NCI-H1417 (cell line): Measurements from ENCODE around the gene CFAP73.
A peak's percentile ranks its signal among the peaks of the same experiment; 100 is the strongest.
"Not testable (repeated sequence)": the region's sequence is repeated elsewhere in the genome, so short reads cannot be mapped to it uniquely, and the experiment has no call there.

Source experiments
- DNase-seq, 3 experiments: peaks; one replicate each; lab custom pipeline; 2025; lab: John Stamatoyannopoulos, UW

CFAP73 gene

DNA sequence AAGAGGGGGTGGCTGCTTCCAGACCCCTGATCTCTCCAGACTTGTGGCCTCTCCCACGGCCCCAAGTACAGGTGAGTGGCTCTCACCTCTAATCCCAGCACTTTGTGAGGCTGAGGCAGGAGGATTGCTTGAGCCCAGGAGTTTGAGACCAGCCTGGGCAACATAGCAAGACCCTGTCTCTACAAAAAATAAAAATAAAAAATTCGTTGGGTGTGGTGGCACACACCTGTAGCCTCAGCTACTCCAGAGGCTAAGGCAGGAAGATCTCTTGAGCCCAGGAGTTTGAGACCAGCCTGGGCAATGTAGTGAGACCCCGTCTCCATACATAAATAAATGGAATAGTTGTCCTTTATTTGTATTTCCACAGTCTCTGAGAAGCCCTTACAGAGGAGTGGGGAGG lies 7.8 kb upstream of the CFAP73 start:
- not testable (repeated sequence) for DNase-seq

DNA sequence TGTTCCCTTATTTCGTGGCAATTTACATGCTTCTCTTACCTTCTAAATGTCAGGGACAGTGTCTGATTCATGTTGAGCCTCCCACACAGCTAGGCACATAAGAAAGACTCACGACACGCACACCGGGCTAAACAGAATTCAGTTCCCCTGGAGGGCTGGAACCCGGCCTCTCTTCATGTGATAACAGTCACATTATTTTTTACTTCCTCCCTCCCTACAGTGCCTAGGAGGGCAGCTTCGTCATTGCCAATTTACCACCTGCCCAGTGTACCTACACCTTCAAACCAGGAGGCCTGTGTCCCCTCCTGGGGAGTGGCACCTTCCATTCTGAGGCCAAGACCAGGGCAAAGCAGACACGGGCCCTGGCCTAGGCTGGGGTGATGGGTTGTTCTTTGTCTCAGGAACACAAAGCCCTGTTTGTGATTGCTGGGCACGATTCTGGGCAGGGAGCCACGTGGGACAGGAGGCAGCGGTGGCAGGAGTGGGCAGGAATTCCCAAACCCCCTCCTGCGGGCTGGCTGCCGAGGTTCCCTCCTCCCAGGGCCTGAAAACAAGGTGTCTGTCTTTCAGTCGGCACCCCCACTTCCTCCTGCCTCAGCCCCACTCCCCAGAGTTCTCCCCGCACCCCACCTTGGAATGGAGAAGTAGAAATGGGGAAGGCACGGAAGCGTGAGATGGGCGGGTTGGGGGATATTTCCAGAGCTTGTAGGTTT lies 7.2 kb upstream of the CFAP73 start:
- DNase-seq, result no peak

DNA sequence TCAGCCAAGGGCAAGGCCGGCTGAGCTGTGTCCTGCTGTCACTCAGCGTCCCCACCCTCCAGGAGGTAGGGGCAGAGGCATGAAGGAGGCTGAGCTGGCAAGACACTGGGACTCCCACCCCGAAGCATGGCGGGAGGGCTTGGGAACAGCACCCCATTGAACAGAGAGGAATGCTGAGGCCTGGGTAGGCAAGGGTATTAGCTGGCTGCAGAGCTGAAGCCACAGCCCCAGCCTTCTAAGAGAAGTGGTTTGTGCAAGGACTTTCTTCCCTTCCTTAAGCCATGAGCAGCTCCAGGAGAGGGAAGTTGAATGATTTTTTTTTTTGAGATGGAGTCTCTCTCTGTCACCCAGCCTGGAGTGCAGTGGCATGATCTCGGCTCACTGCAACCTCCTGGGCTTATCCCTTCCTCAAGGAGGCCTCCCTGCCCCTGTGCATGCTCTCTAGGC lies 6.6 kb upstream of the CFAP73 start:
- no peak for DNase-seq

DNA sequence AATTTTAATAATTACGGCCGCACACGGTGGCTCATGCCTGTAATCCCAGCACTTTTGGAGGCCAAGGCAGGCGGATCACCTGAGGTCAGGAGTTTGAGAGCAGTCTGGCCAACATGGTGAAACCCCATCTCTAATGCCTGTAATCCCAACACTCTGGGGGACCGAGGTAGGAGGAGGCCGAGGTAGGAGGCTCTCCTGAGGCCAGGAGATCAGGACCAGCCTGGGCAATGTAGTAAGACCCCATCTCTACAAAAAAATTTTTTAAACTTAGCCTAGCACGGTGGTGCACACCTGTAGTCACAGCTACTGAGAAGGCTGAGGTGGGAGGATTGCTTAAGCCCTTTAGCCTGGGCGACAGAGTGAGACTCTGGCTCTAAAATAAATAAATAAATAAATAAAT lies 5.6 kb upstream of the CFAP73 start:
- no peak for DNase-seq

DNA sequence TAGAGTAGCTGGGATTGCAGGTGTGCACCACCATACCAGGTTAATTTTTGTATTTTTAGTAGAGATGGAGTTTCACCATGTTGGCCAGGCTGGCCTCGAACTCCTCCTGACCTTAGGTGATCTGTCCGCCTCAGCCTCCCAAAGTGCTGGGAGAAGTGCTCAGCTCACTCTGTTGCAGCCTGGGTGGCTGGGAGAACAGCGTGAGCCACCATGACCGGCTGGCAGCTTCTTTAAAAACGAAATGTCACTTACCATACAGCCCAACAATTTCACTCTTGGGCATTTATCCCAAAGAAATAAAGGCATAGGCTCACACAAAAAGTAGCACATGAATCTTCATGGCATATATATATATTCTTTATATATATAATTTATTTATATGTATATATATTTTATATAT lies 4.7 kb upstream of the CFAP73 start:
- no peak for DNase-seq

DNA sequence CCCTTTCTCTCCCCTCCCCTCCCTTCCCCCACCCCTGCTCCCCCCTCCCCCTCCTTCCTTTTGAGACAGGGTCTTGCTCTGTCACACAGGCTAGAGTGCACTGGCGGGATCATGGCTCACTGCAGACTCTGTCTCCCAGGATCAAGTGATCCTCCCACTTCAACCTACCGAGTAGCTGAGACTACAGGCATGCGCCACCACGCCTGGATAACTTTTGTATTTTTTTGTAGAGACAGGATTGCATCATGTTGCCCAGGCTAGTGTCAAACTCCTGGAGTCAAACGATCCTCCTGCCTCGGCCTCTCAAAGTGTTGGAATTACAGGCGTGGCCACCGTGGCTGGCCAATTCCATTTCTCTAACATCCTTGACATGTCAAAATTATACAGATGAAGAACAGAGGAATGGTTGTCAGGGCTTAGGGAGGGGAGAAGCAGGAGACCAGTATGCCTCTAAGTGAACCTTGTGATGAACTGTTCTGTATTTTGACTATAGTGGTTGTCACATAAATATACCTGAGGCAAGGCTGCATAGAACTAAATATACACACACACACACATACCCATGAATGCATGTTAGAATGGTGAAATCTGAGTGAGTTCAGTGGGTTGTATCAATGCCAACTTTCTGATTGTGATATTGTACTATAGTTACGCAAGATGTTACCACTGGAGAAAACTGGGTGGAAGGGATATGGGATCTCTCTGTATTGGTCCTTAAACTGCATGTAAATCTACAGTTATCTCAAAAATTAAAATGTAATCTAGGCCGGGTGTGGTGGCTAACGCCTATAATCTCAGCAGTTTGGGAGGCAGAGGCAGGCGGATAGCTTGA lies 3.6 kb upstream of the CFAP73 start:
- no peak for DNase-seq

DNA sequence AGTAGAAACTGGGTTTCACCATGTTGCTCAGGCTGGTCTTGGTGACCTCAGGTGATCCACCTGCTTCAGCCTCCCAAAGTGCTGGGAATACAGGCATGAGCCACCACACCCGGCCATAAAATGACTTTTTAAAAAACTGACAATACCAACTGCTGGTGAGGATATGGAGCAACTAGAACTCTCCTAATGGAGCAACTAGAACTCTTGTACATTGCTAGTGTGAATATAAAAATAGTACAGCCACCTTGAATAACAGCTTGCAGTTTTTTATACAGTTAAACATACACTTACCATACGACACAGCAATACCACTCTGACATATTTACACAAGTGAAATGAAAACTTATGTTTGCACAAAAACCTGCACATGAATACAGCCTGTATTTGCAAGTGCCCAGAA lies 2.5 kb upstream of the CFAP73 start:
- DNase-seq, result no peak

DNA sequence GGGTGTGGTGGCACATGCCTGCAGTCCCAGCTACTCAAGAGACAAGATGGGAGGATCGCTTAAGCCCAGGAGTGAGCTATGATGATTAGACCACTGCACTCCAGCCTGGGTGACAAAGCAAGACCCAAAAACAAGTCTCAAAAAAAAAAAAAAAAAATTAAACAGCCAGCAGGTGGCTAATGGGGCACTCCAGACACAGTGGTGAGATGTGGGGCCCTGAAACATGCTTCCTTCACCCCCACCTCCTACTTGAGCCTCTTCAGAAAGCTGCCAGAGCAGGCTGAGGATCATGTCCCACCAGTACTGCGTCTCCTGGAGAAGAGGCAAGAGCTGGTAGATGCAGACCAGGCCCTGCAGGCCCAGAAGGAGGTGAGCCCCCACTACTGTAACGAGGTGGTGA lies 2.1 kb downstream of the CFAP73 start:
- no peak for DNase-seq

DNA sequence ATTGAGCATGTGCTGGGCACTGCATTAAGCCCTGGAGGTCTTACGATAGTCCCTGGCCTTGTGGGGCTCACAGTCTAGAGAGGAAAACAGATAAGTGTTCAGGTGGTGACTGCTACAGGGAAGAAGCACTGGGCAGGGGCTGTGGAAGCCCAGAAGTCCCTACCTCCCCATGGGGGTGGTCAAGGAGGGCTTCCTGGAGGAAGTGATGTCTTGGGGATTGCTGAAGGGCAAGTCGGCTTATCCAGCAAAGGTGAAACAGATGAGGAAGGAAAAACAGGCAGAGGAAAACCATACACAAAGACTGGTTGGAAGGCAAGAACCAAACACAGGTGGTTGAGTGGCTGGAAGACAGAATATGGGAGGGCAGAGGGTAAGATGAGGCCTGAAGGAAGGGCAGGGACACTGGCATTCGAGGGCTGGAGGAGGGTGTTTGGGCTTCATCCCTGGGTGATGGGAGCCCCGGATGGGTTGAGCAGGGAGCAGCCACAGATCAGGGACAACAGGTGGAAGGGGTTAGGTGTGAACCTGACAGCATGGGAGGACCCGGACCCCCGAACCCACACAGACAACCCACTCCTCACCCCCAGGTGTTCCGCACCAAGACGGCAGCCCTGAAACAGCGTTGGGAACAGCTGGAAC lies 2.8 kb downstream of the CFAP73 start:
- no peak for DNase-seq

DNA sequence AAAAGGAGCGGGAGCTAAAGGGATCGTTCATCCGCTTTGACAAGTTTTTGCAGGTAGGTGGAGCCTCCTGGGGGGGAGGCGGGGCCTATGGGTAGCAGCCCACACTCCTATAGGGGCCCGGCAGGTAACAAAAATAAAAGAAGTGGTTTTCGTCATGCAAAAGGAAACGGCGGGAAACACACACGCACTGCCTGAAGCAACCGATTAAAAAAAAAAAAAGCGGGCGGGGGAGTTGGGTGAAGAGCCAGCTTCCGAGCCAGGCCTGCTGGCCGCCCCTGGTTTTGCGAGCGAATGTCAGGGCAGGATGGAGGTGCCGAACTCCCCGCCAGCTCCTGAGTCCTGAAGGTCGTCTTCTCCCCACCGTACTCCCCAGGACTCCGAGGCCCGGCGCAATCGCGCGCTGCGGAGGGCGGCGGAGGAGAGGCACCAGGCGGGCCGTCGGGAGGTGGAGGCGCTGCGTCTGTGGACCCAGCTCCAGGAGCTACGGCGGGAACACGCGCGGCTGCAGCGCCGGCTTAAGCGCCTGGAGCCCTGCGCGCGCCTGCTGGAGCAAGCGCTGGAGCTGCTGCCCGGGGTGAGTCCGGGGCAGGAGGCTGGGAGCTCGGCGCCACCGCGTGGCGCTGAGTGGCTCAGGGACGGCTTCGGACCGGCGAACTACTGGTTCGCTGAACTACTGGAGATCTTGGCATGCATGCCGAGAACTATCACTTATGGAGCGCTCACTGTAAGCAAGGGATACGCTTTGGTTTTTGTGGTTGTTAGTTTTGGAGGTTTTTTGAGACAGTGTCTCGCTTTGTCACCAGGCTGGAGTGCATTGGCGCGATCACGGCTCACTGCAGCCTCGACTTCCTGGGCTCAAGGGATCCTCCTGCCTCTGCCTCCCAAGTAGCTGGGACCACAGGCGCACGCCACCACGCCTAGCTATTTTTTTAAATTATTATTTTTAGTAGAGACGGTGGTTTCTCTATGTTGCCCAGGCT lies 3.6 kb downstream of the CFAP73 start:
- peak; percentile 80 to 92 (median 88) for DNase-seq

DNA sequence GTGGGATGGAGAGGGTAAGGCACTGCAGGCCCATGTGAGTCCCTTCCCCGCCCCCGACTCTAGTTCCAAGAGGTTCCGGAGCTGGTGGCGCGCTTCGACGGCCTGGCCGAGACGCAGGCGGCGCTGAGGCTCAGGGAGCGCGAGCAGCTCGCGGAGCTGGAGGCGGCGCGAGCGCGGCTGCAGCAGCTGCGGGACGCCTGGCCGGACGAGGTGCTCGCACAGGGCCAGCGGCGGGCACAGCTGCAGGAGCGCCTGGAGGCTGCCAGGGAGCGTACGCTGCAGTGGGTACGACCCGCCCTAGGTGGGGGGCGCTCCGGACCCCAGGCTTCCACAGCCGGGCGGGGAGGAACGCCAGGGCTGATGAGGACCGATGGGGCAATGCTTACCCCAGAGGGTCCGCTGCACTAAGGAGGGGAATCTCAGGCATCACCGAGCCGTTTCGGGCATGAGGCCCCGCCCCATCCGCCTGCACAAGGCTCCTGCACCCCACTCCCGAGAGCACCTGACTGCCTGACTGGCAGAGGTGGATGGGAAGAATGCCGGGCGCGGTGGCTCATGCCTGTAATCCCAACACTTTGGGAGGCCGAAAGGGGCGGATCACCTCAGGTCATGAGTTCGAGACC lies 4.9 kb downstream of the CFAP73 start:
- DNase-seq, result peak in 2 of 3 experiments; percentile 32 to 46

DNA sequence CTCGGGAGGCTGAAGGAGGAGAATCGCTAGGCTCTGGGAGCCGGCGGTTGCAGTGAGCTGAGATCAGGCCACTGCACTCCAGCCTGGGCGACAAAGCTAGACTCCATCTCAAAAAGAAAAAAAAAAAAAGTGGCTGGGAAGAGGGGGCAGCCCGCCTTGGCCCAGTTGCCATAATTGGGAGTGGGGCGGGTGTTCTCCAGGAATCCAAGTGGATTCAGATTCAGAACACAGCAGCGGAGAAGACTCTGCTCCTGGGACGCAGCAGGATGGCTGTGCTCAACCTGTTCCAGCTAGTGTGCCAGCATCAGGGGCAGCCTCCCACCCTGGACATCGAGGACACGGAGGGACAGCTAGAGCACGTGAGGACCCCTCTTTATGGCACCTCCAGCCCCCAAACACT lies 5.5 kb downstream of the CFAP73 start:
- no peak for DNase-seq

DNA sequence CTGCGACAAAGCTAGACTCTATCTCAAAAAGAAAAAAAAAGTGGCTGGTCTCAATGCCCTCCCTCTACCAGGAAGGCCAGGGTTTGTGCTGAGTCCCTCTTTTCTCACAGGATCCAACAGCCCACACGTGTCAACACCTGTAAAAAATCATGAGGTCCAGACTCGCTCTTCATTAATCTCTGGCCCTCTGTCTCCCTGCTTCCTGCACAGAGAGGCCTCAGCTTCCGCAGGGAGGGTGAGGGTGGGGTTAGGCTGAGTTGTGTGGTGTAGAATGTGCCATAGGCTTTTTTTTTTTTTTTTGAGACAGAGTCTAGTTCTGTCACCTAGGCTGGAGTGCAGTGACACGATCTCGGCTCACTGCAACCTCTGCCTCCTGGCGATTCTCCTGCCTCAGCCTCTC lies 6.1 kb downstream of the CFAP73 start:
- no peak for DNase-seq

DNA sequence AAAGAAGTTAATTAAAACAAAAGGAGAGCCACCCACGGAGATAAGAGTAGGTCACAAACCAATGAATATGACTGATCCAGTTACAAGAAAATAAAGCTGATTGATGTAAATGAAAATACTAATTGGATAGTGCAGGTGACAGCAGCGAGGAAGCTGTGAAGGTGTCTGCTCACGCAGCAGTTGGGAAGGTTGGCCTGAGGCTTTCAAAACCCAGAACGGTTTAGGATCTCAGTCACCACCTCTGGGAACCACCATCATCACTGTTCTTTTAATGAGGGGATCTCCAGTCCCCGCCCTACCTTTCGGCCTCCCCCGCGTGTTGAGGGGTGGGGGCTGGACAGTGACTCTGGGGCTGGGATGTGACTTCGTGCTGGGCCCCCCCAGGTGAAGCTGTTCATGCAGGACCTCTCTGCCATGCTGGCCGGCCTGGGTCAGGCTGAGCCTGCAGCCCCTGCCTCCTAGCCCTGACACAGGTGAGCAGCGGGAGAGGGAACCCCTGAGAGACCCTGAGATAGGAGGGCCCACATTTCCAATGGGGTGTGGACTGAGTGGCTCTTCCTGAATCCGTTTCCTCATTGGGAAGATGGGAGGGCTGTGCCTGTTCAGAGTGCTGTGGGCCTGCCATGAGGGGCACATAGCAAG lies 7.8 kb downstream of the CFAP73 start:
- DNase-seq, result no peak

DNA sequence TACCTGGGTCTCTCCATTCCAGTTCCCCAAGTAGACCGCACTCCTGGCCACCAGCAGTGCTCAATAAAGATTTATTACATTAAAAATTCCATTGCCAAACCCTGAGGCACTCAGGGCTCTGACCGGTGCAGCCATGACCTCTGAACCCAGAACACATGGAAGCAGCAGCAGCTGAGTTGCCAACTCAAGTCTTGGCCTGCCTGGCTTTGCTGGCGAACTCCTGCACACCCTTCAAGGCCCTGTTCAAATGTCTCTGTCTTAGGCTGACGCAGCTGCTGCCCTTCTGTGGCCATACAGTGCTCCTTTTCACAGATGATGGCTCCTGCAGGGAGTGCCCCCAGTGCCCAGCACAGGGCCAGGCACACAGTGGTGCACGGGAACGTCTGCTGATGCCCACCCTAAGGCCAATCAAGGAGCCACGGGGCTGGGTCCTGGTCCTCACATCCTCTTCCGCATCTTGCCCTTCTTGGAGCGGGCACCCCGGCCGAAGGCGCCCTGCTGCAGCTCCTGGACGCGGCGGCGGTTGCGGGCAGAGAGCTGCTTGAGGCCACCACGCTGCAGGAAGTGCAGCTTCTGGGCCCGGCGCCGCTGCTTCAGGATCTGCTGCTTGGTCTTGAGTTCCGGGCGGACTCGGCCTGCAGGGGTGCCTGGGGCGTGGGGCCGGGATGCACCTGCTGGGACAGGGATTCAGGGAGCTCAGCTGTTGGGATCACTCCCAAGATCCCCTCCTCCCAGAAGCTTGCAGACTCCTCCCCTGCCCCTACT lies 9.1 kb downstream of the CFAP73 start:
- no peak for DNase-seq

DNA sequence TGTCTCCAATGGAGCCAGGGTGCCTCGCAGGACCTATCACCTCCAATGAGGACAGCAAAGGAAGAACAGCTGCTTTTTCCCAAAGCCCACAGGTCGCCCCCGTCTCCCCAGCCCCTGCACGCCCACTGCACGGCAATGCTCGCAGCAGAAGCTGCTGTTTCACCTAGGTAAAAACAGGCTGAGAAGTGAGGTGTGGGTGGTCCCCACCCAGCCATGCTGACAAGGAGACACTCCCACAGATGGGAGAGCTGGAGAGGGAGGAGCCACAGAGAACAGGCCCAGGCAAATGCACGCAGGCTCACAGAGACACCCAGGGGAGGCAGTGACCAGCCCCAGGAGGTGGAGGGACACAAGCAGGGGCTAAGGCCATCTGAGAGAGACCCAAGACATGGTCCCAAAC lies 10.4 kb downstream of the CFAP73 start:
- no peak for DNase-seq

DNA sequence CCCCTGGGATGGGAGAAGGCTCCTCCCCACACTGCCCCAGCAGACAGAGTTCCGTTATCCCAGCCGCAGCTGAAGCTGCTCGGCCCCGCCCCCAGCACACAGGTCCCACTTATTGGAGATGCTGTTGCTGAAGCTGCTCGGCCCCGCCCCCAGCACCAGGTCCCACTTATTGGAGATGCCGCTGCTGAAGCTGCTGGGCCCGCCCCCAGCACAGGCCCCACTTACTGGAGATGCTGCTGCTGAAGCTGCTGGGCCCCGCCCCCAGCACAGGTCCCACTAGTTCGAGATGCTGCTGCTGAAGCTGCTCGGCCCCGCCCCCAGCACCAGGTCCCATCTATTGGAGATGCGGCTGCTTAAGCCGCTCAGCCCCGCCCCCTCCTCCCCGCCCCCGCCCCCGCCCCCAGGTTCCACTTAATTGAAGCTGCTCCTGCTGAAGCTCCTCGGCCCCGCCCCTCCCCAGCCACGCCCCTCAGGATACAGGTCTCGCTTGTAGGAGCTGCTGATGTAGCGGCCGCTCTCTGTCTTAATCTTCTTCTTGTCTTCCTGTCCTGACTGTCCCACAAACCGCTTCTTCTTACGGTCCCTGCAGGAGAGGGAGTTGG lies 12.0 kb downstream of the CFAP73 start:
- DNase-seq, result peak; percentile 39 to 96 (median 61)

DNA sequence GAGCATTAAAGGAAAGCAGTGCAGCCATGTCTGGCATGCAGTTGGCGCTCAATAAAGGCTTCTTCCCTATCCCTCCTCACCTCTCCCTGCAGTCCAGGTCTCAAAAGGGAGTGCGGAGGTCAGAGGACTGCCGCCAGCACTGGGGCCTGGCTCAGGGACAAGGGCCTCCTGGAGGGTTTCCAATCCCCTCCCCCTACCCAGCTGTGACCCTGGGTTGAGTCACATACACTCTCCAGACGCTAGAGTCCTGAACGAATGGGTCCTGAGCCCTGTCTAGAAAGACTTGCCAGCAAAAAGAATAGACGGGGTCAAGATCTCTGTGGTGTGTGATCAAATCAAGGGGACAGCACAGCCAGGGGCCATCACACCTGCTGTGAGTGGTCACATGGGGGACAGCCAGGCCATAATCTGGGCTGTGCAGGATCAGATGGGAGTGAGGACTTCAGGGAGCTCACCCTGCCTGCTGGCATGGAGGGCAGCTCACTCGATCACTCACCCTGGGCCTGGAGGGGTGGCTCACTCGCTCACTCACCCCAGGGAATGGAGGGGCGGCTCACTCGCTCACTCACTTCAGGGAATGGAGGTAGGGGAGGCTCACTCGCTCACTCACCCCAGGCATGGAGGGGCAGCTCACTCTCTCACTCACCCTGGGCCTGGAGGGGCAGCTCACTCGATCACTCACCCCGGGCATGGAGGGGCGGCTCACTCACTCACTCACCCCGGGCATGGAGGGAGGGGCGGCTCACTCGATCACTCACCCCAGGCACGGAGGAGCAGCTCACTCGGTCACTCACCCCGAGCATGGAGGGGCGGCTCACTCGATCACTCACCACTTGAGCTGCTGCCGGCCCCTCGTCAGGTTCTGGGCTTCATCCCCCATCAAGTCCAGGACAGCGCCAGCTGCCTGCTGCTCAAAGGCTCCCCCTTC lies 12.8 kb downstream of the CFAP73 start:
- no peak for DNase-seq

DNA sequence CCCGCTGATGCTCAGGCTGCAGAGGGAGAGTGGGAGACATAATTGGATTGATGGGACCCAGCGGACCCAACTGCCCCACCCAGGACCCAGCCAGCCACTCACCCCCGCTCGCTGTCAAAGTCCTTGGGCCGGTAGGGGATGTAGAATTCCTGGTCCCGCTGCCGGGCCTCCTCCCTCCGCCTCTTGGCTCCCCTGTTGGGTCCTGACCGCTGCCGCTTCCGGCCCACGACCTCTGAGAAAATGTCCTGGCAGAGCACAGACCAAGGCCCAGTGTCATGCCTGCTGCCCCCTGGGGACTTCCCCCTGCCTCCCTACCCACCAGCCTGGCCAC lies 13.5 kb downstream of the CFAP73 start:
- no peak for DNase-seq
